ENCODE measurements around the gene ADI1.
A peak's percentile ranks its signal among the peaks of the same experiment; 100 is the strongest.
"Not testable (repeated sequence)": the region's sequence is repeated elsewhere in the genome, so short reads cannot be mapped to it uniquely, and the experiment has no call there.

The ADI1 gene

DNA sequence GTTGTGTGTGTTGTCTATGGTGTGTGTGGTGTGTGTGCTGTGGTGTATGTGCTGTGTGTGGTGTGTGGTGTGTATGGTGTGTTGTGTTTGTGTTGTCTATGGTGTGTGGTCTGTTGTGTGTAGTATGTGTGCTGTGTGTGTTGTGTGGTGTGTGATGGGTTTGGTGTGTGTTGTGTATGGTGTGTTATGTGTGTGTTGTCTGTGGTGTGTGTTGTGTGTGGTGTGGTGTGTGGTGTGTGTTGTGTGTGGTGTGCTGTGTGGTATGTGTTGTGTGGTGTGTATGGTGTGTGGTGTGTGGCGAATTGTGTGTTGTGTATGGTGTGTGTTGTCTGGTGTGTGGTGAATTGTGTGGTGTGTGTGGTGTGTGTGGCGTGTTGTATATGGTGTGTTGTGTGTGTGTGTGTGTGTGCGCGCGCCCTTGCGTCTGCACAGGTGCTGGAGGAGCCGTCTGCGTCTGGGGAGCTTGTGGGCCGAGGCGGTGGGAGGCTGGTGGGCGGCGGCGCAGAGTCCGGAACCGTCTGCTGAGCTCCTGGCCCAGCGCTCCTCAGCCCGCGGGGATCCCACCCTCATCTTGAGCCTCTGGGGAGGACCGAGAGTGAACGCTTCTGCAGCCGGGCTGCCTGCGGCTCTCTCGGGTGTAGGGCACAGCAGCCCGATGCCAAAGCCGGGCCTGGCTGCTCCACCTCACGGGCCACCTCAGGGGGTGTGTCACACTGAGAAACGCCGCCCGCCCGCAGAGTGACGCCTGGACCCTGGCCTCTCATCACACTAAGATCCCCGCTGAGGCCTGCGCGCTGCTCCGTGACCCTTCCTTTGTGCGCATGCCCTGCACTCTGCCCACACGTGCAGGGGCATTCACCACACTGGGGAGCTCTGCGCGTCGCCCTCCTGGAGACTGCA lies 8.8 kb upstream of the ADI1 start:
- DNase-seq = no peak

DNA sequence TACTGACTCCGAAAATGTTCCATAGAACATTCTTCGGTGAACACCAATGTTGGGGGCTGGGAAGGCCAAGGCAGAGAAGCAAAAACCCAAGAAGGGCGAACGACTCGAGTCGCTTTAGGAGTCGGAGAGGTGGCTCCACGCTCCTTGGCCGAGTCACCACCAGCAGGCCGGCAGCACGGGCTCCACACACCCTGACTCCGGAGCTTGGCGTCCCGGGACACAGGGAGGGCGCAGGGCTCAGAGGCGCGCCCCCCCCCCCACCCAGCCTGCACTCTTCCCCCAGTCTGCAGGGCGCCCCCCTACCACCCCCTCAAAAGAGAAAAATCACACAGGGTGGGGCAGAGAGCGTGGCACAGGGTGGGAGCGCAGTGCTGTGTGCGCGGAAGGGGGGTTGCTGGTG lies 7.5 kb upstream of the ADI1 start:
- DNase-seq = no peak

DNA sequence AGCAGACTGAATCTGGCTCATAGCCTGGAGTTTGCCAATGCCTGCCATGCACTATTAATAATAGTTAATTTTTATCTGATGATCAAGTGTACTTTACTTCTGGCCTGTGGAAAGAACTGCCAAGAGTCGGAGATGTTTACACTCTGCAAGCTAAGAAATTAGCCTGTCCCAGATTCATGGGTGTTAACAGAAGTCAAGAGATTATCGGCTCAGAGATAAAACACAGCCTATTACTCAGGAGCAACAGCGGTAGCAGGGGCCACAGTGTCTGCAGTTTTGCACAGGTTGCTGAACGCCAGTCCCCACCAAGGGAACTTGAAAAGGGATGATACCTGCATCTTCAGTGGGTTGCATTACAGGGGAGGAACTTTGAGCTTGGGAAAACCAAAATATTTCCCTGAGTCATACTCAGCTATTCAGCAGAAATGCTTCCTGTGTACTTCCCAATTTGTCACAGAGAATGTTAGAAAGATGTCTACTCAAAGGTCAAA lies 4.3 kb upstream of the ADI1 start:
- DNase-seq = no peak

DNA sequence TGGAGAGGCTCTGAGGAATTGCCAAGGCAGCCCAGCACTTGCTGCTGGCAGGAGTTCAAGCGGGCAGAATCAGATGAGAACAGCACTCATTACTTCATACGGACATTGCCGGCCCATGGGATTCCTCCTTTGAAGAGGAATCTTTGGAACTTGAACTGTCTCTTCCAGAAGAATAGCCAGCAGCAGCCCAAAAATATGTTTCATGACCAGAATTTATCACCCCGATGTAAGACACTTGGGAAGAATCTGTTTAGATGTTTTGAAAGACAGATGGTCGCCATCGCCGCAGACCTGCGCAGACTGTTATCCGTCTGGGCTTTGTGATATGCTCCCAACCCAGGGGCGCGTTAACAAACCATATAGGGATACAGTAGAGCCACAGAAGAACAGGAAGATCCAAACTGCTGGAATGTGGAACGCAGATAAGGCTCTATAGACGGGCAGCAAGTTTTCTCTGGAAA lies 3.7 kb upstream of the ADI1 start:
- no peak for DNase-seq

DNA sequence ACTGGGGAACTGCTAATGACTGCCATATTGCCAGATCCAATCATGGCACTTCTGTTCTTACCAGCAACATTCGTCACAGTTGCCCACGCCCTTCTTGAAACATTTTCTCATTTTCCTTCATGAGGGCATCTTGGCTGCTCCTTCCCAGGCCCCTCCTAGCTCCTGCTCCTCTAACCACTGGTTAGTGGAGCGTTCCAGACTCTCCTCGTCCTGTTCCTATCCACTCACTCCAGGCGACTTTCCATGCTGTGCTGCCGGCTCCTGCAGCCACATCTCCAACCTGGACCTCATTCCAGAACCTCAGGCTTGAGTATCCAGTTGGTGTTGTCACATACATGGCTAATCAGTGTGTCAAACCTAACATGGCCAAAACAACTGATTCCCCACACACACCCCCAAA lies 1.3 kb upstream of the ADI1 start:
- no peak for DNase-seq

DNA sequence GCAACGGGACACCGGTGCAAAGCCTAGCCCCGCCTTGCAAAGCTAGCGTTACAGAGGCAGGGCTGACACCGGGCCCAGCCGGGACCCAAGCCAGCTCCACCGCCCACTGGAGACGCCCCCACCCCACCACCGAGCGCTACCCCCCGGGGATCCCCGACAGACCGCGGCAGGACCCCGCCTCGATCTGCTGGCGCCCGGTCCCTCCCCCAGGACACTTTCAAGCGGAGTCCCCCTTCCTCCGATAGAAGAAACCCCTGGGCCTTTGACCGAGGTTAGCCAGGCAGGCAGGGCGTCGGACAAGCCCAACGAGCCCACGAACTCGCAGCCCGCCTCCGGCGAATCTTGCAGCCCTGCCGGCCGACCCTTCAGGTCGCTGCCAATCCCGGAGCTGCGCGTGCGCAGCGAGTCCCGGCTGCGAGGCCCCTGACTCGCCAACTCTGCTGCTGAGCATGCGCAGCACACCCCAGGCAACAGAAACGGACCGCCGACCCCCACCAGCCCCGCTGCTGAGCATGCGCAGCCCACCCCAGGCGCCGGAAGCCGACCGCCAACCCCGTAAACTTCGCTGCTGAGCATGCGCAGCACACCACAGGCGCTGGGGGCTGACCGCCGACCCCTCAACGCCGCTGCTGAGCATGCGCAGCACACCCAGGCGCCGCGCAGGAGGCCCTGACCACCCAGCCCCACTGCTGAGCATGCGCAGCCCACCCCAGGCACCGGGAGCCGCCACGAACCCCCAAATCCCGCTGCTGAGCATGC lies 656 bp downstream of the ADI1 start:
- DNase-seq = peak; percentile 99

DNA sequence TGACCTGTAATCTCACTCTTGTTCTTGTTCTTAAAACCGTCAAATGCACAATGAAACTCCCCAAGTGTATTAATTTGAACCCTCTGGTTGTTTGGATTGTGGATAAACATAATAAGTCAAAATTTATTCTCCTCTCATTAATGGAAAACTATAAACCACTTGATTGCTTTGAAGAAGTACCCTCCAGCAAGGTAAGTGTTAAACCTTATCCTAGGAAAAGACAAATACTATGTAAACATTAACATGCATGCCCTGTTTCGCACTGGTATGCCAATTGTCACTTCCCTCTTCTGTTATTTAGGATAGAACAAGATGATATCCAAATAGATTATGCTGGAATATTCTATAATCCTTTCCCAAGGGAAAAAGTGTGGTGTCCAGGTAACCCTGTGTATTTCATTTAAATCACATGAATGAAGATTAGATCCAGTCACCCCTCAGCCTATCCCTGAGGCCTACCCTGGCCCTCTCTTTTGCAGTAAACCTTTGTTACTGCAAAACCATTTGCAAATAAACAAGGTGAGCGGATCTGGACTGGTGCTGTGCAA lies 1.3 kb downstream of the ADI1 start:
- no peak for DNase-seq

DNA sequence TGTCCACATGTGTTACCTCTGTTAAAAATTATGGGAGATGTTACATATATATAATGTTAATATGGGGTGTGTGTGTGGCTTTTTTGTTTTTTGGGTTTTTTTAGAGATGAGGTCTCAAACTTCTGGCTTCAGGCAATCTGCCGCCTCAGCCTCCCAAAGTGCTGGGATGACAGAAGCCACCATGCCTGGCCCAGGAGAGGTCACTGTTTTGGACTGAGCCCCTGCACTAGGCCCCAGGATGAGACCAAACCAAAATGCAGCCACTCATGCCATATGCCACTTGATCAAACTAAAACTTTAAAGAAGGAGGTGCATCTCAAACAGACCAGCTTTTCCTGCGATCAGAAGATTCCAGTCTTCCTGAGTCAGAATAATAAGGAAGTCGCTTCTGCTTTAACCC lies 2.5 kb downstream of the ADI1 start:
- no peak for DNase-seq

DNA sequence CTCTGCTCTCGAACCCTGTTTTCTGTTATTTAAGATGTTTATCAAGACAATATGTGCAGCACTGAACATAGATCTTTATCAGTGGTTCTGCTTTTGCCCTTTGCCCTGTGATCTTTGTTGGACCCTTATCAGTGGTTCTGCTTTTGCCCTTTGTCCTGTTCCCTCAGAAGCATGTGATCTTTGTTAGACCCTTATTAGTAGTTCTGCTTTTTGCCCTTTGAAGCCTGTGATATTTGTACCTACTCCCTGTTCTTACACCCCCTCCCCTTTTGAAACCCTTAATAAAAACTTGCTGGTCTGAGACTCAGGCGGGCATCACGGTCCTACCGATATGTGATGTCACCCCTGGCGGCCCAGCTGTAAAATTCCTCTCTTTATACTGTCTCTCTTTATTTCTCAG lies 3.9 kb downstream of the ADI1 start:
- not testable (repeated sequence) for DNase-seq

DNA sequence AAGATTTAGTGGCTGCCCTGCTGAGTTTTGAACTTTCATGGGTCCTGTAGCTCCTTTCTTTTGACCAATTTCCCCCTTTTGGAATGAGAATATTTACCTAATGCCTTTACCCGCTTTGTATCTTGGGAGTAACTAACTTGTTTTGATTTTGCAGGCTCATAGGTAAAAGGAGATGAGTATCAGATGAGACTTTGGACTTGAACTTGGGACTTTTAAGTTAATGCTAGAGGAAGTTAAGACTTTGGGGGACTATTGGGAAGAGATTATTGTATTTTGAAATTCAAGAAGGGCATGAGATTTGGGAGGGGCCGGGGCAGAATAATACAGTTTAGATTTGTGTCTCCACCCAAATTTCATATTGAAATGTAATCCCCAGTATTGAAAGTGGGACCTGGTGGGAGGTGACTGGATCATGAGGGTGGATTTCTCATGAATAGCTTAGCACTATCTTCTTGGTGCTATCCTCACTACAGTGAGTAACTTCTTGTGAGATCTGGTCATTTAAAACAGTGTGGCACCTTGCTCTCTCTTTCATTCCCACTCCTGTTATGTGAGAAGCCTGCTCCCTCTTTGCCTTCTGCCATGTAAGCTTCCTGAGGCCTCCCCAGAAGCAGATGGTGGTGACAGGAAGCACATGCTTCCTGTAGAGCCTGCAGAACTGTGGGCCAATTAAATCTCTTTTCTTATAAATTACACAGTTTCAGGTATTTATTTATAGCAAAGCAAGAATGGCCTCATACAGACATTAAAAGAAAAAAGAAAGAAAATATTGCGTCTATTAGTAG lies 6.1 kb downstream of the ADI1 start:
- no peak for DNase-seq

DNA sequence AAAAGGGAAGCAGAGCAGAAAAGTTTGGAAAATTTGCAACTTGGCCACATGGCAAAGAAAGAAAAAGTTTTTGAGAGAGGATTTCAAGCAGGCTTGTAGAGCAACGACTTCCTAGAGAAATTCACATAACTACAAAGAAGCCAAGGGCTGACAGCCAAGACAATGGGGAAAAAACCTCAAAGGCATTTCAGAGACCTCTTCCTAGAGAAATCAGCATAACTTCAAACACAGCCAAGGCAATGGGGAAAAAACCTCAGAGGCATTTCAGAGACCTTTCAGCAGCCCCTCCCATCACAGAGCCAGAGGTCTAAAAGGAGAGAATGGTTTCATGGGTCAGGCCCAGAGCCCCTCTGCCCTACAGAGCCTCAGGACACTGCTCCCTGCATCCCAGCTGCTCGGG lies 7.2 kb downstream of the ADI1 start:
- DNase-seq = no peak

DNA sequence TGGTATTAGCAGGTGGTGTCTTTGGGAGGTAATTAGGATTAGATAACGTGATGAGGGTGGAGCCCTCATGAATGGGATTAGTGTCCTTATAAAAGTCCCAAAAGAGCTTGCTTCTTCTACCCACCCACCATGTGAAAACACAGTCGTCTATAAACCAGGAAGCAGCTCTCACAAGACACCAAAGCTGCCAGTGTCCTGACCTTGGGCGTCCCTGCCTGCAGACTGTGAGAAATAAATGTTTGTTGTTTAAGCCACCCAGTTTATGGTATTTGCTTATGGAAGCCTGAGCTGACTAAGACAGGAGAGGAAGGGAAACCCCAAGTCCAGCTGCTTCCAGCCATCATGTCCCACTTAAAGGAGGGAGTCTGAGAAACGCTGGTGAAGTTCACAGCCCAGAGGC lies 13.6 kb downstream of the ADI1 start:
- DNase-seq = no peak

DNA sequence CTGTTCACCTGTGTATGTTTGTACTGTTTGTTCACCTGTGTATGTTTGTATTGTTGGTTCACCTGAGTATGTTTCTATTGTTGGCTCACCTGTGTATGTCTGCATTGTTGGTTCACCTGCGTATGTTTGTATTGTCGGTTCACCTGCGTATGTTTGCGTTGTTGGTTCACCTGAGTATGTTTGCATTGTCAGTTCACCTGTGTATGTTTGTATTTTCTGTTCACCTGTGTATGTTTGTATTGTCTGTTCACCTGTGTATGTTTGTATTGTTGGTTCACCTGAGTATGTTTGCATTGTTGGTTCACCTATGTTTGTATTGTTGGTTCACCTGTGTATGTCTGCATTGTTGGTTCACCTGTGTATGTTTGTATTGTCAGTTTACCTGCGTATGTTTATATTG lies 14.6 kb downstream of the ADI1 start:
- DNase-seq = no peak

DNA sequence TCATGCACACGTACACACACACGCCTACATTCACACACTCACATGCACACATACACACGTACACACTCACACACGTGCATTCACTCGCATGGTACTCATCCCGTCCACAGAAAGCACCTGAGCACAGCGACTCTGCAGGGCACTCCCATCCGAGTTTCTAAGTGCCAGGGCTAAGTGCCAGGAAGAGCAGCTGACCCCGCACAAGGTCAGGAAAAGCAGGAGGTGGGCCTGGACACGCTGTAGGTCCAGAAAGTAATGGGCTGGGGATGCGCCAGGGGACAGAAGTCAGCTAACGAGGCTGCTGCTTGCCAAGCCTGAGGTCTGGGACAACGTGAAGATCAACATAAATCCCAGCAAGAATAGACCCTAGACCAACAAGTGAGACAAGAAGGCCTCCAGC lies 15.8 kb downstream of the ADI1 start:
- no peak for DNase-seq

DNA sequence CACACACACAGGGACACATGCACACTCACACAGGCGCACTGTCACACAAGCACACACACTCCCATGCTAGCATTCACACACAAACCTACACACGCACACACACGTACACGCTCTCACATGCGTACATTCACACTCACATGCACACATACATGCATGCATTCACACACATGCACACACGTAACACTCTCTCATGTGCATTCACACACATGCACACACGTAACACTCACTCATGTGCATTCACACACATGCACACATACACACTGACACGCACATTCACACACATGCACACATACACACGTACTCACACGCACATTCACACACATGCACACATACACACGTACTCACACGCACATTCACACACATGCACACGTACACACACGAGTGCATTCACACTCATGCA lies 16.3 kb downstream of the ADI1 start:
- DNase-seq = no peak

DNA sequence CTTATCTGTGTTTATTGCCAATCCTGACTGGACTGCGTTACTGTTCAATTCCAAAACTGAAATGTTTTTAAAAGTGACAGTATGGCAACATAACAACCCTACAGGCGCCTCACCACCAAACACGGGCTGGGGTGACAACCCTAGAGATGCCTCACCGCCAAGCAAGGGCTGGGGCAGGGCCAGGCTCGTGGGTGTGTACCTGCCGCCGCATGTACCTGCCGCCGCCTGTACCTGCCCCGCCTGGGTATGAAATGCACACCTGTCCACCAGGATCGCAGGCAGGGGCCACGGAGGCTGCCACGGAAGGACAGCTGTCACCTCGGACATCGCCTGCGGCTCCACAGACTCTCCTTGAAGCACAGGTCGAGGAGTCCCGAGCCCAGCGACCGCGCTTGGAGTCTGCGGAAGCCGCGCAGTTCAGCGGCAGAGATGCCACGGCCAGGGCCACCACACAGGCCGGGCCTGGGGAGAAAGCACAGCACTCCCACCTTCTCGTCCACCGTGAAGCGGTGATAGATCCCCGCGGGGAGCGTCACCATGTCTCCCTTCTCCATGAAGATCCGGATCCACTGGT lies 18.9 kb downstream of the ADI1 start:
- no peak for DNase-seq

DNA sequence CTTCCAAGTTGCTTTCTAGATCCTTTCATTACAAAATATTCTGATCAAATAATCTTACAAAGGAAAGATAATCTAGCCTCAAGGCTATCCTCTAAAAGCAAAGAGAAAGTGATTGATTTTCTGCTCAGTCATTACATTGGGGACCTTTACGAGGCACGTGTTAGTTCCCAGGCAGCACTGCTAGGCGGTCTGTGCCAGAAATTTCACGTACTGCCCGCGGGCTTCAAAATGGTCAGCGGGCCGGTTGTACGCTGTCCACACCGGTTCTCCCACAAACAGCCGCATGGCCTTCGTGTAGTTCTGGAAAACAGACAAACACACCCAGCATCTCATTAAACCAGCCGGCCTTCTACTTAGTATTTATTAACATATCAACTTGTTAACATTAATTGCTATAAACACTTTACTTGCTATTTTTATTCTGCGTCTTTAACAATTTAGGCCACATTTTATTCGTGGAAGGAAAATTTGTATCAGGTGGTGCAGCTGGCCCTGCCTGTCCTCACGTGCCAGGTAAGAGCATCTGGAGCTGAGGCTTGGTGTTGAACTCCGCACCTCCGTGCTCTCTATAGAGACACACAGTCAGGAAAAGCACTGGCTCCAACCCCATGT lies 20.4 kb downstream of the ADI1 start:
- no peak for DNase-seq

DNA sequence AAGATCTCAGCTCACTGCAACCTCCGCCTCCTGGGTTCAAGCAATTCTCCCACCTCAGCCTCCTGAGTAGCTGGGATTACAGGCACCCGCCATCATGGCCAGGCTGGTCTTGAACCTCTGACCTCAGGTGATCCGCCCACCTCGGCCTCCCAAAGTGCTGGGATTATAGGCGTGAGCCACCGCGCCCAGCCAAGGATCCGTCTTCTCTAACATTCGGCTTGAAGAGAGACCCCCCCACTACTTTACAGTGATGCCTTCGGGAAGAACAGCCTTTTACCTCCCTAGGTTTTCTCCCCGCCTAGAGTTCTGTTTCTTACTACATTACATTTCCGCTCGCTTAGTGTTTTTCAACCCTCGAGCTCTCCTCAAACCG lies 22.6 kb downstream of the ADI1 start:
- DNase-seq = not testable (repeated sequence)

DNA sequence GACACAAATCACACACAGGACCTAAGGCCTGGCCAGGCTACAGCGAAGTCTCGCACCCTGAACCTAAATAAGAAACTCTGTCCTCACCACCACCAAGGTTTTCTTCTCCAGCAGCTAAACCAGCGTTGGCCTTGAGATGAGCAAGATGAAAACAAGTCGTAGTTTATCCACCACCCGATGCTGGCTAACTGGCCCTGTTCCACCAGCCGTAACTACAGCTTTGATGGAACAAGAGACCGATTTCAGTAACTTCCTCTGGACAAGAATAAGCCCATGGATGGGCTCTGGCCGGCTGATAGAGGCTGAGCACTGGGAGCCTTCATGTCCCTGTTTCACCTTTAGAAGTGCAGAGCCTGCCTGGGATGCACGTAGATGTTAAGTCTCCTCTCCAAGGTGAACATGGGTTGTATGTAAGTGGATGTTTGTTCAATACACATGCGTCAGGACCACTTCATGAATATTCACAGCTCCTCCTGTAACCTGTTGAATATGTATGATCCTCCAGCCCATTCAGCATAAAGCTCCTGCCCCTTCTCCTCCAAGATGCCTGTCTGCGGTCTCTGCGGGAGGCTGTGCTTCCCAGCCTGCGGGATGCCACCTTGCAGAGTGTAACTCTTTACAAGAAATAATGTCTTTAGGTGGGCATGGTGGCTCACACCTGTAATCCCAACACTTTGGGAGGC lies 24.2 kb downstream of the ADI1 start:
- DNase-seq = no peak

DNA sequence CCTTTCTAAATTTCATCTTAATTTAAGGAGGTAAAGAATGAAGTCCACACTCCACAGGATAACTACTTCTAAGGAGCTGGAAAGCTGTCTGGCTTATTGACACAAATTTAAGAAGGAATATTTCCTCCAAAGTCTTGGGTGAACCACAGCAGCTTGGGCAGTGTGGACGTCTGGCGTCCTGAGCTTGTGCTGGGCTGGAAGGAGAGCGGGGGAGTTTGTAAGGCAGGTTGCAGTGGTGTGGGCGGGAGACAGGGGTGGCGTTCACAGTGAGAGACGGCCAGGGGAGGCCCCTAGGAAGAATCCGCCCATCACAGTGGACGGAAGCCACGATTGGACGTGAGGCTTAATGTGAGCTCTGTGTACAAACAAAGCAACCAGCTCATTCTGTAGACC lies 25.7 kb downstream of the ADI1 start:
- no peak for DNase-seq

DNA sequence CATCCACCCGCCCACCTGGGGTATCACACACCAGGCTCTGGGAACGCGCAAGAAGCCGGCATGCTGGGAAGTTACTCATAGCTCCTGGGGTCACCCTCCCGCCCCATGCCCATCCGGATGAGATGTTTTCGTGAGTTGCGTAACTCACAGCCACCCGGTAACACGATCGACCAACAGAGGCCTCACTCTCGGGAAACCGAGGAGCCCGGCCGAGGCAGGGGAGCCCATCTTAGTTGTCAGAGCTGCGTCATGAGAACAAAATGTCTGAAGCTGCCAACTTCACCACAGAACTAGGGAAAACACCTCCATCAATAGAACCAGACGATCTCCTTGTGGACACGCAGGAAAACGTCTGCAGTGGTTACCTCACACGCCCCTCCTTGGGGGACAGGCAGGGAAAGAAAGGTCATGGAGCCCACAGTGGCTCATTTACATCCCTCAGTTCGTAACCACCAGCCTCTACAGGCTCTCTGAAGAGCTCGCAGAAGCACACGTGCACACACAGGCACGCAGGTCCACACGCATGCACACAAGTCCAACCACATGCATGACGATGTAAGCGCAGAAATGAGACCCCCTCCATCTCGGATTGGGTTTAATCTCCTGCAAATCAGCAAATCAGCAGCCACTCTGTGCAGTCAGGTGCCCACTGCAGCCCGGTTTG lies 26.2 kb downstream of the ADI1 start:
- no peak for DNase-seq

Data from hematopoietic multipotent progenitor cell treated with erythropoietin and hydrocortisone succinate and interleukin-3 and kit ligand, for 4 days (in vitro differentiated cells).